HG03571 (cell line): ENCODE measurements around the gene NOP14.
"Not testable (repeated sequence)": the region's sequence is repeated elsewhere in the genome, so short reads cannot be mapped to it uniquely, and the experiment has no call there.

Source experiments
- ATAC-seq: cut with Tn5 transposase; IDR thresholded peaks from one replicate; pipeline ENCODE4 v1.9.1; 2021; ENCODE audit not compliant: unreplicated experiment

The NOP14 gene

DNA sequence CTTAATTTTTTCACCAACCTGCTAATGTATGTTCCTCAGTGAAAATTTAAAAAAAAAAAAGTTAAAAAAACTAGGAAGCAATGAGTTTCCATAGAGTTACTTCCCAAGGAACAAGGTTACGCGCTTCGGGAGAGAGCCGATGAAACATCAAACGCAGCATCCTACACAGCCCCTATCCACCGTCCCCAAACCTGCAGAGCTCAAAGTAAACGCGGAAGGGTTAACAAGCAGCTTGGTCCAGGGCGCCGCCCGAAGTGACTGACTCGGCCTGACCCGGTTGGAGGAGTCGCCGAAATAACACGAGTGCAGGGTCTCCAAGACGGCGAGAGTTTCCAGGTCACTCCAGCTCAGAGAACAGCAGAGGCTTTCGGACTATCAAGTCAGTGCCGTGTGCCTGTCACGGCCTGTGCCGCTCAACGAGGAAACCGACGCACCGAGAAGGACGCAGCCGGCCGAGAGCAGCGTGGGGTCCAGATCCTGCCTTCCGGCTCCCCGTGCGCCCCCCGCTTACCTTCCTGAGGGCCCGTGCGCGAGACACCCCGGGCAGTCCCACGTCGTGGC is 512 bp downstream of the NOP14 start:
- peak; percentile 20 for ATAC-seq

- no peak for ATAC-seq
Measured at GRCh38 chr4:2961811-2962441, 1.3 kb downstream of the NOP14 start.

GRCh38 chr4:2961421-2961810 is 1.8 kb downstream of the NOP14 start:
- no peak for ATAC-seq

DNA sequence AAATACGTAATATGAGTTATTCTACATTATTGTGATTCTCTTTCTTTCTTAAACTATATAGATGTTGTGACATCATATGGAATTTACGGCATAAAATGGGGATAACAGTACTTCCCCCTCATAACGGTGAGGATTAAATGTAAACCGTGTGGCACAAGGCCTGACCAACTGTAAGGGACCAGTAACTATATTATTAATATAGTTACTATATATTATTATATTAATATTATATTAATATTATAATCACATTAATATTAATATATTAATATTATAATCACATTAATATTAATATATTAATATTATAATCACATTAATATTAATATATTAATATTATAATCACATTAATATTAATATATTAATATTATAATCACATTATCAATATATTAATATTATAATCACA is 2.8 kb downstream of the NOP14 start:
- ATAC-seq = not testable (repeated sequence)

- no peak for ATAC-seq
Measured at GRCh38 chr4:2958446-2958845, 4.8 kb downstream of the NOP14 start.

- ATAC-seq = not testable (repeated sequence)
Measured at GRCh38 chr4:2955186-2956044, 7.8 kb downstream of the NOP14 start.

DNA sequence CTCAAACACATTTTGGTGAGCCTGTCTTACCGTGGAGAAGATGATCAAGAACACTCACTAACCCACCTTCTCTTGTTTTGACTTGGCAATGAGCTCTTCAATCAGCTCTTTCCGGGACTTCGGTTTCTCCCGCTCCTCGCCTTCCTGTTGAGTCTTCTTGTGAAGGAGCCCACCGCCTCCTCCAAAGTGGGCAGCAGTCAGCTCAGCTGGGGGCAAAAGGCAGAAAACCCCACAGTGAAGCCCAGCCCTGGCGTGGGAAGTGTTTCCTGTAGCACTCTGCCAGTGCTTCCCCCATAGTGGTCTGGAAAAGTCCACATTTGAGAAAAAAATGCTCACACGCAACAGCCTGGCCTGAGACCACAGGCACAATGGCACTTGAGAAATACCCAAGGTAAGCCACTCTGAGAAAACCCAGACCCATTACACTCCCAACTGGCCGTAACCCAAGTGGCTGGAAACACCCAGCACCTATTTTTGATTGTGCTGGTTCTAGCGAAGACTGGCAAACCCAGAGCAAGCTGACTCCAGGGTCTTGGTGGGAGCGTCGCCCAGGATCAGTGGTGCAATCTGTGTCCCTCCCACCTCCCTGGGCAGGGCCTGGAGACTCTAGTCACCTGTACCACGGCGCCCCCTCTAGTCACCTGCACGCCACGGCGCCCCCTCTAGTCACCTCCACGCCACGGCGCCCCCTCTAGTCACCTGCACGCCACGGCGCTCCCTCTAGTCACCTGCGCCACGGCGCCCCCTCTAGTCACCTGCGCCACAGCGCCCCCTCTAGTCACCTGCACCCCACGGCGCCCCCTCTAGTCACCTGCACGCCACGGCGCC is 8.6 kb downstream of the NOP14 start:
- ATAC-seq = peak; percentile 46

DNA sequence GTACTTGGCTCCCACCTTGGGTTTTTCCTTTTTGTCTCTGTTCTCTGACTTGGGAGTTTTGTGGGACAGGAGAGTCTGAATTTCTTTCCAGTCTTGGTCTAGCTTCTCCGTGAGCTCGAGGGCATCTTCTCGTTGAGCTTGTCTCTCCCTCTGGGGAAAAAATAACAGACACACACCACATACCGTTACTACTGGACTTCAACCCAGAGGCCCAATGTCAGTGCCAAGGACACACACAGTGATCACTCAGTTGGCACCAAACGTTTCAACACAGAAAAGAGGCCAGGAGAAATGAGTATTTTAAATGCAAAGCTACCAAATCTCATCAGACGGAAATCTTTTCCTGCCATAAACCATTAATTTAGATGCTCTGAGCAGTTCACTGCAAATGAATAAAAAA is 9.7 kb downstream of the NOP14 start:
- ATAC-seq = no peak

GRCh38 chr4:2950221-2950989 is 12.8 kb downstream of the NOP14 start:
- no peak for ATAC-seq

DNA sequence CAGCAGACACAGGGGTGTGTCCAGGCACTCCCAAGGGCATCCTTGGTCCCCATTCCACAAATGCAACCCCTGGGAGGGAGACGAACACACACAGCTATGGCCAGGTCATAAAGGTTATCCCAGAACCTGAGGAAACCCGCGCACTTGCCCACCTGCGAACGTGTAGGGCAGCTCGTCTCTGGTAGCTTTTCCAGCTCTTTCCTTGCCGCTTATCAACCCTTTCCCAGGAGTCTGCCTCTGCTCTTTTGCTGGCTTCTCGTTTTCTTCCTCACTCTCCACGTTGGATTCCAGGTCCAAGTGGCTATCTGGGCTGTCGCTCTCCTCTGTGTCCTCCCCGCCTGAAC is 13.5 kb downstream of the NOP14 start:
- no peak for ATAC-seq

- ATAC-seq = no peak
Measured at GRCh38 chr4:2948895-2949781, 14.1 kb downstream of the NOP14 start.

DNA sequence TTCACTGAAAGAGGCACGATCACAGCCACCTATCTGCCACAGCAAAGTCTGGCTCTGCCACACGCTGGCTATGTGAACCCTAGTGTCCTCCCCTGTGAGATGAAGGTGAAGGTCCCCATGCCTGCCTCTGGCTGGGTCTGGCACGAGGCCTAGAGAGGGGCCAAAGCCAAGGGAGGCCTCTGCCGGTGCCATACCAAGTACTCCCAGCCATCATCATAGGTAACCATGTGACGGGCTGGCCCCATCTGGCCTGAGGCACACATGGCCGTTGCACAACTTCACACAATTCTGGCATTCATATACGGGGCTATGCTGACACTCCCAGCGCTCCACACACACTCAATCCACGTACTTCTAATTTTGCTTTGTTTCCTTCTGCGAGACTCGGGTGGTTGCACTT is 15.3 kb downstream of the NOP14 start:
- no peak for ATAC-seq

- no peak for ATAC-seq
Measured at GRCh38 chr4:2946812-2947600, 16.2 kb downstream of the NOP14 start.

DNA sequence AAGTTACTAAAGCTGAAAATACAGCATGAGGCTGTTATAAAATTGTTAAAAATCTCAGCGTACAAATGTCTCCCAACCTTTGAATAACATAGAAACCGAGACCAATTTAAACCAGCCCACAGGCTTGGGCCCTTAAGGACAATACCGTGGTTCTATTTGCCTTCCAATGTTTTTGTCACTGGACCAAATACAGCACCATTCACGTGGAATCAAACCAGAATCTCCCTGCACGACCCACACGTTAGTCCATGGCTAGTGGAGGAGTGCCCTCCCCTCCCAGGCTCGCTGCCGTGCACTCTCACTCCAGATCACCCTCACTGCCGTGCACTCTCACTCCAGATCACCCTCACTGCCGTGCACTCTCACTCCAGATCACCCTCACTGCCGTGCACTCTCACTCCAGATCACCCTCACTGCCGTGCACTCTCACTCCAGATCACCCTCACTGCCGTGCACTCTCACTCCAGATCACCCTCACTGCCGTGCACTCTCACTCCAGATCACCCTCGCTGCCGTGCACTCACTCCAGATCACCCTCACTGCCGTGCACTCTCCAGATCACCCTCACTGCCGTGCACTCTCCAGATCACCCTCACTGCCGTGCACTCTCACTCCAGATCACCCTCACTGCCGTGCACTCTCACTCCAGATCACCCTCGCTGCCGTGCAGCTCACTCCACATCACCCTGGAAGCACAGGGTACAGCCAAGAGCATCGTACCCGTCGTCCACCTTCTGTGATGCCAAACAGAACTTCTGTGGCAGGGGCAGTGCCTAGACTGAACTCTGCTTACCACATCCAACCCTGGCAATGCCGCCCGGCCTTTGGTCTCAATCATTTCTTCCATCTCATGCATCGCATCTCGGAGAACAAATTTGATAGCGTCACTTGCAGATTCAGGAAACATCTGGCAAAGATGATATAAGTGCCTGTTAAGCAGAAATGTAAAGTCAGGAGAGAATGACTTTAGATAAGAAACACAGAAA is 17.3 kb downstream of the NOP14 start:
- not testable (repeated sequence) for ATAC-seq

GRCh38 chr4:2944586-2945526 is 18.4 kb downstream of the NOP14 start:
- no peak for ATAC-seq

GRCh38 chr4:2944091-2944482 is 19.1 kb downstream of the NOP14 start:
- ATAC-seq = no peak
